ENCODE measurements around the gene SLC35A1.
A peak's percentile ranks its signal among the peaks of the same experiment; 100 is the strongest.
"Not testable (repeated sequence)": the region's sequence is repeated elsewhere in the genome, so short reads cannot be mapped to it uniquely, and the experiment has no call there.

Gene SLC35A1, protein sequence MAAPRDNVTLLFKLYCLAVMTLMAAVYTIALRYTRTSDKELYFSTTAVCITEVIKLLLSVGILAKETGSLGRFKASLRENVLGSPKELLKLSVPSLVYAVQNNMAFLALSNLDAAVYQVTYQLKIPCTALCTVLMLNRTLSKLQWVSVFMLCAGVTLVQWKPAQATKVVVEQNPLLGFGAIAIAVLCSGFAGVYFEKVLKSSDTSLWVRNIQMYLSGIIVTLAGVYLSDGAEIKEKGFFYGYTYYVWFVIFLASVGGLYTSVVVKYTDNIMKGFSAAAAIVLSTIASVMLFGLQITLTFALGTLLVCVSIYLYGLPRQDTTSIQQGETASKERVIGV

DNA sequence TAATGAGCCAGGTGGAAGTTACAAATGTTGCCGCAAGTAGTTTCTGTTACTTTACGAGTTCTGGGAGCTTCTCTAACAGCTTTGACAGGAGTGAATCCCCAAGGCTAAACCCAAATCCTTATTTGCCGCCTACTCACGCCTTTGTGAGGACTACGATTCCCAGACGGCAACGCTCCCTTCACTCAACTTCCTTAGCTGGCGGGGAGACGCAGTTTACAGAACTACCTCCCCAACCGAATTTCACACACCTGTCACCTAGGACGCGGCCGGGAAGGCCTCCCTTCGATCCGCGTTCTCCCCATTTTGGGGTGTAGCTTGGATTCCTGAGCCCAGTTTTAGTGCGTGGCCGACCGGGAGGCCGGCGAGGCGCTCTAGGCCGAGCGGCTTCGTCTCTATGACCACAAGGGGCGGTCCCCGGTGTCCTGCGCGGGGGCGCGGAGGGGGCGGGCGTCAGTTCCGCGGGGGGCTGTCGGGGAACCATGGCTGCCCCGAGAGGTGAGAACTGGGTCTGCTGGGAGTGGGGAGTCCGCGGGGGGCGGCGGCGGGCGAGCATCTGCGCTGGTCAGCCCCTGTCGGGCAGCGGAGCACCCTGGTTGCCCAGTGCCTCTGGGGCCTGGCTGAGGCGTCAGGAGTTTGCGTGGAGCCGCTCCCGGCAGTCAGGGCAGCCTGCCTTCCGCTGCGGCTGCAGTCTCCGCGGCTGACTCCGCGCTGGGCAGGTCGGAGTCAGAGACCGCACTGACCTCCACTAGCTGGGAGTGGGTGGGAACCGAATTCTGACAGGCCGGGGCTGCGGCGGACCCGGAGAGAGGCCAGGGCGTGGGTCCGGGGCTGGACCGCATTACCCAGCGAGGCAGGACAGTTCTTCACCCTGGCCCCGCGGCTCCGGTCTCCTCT is at the start of gene SLC35A1:
TSS of gene SLC35A1 (plus strand) at position 450 of the 894 bp plus-strand sequence. CDS start at position 480, 30 bp downstream.
- DNase-seq = peak; percentile 86

- no peak for DNase-seq
These were observed 46.0 kb upstream of the SLC35A1 start for GRCh38 chr6:87426789-87427188.

GRCh38 chr6:87430499-87430898 is 42.3 kb upstream of the SLC35A1 start:
- DNase-seq = no peak

DNA sequence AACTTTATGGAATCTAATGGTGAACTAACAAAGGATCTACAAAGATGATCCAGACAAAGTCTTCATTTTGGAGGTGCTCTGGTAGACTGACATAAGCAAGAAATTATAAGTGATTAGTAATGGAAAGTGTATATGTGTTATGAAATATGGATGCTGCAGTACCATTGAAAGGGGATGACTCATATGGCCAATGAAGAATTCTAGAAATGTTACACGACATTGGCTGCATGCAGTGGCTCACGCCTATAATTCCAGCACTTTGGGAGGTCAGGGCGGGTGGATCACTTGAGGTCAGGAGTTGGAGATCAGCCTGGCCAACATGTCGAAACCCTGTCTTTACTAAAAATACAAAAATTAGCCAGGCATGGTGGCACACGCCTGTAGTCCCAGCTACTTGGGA is 41.5 kb upstream of the SLC35A1 start:
- no peak for DNase-seq

DNA sequence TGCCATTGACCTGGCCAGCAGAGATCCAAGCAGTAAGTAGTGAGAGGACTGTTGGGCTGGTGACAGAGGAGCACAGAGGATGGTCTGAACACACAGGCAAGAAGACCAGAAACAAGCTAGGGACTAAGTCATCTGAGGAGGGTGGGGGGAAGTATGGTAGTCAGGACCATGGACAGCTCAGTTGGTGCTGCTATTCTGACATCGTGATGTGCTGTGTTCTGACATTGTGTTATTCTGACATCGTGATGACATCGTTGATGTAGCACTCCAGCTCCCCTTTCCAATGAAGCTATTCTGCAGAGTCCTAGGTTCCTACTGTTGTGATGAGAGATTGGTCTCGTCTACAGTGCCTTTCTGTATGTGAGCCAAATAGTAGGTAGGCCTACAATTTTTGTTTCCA is 36.3 kb upstream of the SLC35A1 start:
- peak; percentile 41 for DNase-seq

DNA sequence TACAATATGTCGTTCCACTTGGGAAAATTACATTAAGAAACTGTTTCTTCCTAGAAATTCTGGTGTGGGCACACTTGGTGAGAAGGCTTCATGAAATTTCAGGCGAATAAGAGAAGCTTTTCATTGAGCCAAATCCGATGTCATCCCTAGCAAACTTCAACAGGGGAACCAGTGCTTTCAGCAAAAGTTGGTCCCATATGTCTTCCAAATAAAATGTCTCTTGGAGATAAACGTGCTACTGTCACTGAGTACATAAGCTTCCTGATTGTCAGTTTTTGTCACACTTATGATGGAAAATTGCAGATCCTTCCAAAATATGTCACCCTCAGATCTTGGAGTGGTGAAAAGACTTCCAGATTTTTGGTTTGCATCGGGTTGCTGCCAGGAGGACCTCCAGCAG is 31.1 kb upstream of the SLC35A1 start:
- no peak for DNase-seq

- no peak for DNase-seq
These were observed 28.4 kb upstream of the SLC35A1 start for GRCh38 chr6:87444362-87444761.

GRCh38 chr6:87465051-87465450 is 7.7 kb upstream of the SLC35A1 start:
- DNase-seq = no peak

DNA sequence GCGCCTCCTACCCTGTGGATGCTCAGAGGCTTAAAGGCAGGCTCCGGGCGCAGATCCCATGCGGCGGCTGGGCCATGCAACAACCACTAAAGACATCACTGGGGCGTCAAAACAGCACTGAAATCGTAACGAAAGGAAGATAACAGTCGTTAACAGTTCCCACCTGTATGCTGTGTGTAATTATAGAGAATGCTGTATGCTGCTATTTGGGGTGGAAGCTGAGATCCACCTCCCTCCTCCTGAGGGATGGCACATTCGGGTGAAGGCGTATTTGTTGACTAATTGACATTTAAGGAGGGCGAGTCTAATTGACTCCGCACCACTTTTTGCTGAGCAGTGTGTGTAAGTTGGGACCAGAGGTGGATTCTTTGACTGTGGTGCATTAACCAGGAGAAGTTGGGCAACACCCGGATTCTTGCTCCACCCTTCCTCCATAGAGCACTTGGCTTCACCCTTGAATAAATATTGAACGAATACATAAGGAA is 687 bp downstream of the SLC35A1 start:
- peak; percentile 70 for DNase-seq

DNA sequence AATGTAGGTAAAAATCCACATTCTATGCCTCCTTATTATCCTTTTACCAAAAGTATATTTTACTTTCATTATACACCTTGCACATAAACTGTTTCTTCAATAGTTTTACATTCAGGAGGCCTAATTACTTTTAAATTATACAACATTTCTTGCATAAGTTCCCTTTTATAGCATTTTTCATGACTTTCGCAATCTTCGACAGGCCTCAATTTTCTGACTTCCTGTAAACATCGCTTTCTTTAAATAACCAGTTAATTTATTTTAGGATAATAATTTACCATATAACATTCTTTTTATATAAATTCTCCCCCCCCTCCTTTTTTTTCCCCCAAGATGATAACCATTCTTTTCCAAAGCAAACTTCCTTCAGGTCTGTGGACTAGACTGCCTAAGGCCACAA is 9.2 kb downstream of the SLC35A1 start:
- no peak for DNase-seq

DNA sequence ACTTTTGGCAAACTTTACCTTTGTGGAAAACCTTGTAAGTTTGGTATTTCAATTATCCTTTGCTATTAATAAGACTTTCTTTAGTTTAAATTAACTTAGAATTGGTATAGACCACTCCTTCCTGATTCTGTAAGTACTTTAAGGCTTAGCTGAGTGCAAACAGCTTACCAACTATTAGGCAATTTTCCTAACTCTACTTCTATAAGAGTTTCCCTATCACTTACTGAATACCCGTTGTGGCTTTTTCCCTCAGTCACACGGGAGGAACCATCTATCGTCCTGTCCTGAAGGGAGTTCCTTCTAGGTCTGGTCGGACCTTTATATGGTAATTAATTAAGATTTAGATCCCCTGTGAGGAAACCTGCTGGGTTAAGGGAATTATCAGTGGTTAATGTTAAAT is 9.6 kb downstream of the SLC35A1 start:
- DNase-seq = no peak

GRCh38 chr6:87483929-87484328 is 11.2 kb downstream of the SLC35A1 start:
- peak; percentile 3 for DNase-seq

- DNase-seq = no peak
These were observed 11.7 kb downstream of the SLC35A1 start for GRCh38 chr6:87484491-87484890.

DNA sequence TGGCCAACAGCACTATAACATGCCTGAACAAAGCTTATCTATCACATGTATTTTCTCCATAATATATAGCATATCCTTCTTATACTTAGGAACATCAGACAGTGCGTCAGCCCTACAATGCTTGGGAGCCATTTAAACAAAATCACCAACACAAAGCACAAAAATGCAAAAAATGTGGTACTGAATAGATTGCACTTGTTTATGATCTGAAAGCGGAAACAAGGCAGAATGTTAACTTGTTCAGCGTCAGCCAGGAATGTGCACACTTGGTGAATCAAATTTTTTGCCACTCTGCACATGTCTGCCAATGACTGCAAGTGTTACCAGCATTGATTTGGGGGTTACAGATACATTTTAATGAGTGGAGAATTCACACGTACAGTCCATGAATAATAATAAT is 14.8 kb downstream of the SLC35A1 start:
- no peak for DNase-seq

- DNase-seq = not testable (repeated sequence)
These were observed 16.6 kb downstream of the SLC35A1 start for GRCh38 chr6:87489326-87489725.

GRCh38 chr6:87494761-87495422 is 22.1 kb downstream of the SLC35A1 start:
- no peak for DNase-seq

- DNase-seq = no peak
These were observed 25.3 kb downstream of the SLC35A1 start for GRCh38 chr6:87498048-87498447.

DNA sequence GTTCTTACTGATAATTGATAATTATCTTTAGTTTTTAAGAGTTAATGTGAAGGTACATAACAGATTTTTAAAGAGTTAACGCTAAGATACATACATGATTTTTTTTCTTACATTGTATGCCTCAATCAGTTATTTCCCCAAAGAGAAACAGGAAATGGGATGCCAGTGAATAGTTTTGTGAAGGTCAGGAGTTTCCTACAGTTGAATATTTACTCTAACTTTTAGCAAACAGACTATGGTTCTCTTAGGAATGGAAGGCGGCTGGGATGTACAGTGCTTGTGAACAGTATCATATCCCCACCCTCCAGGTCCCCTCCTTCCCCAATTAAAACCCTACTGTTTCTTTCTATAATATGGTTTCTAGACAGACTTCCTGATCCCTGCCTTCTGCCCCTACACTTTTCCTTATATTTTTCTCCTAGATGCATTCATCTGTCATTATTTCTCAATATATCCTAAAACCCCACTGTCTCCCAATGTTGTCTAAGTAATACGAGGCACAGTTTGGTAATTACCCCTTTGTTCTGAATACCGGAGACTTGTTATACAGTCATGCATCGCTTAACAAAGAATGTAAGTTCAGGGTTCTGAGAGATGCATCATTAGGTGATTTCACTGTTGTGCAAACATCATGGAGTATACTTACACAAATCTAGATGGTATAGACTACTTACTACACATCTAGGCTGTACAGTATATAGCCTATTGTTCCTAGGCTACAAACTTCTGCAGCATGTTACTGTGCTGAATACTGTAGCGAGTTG is 29.2 kb downstream of the SLC35A1 start:
- DNase-seq = no peak

- DNase-seq = no peak
These were observed 31.7 kb downstream of the SLC35A1 start for GRCh38 chr6:87504441-87504840.

DNA sequence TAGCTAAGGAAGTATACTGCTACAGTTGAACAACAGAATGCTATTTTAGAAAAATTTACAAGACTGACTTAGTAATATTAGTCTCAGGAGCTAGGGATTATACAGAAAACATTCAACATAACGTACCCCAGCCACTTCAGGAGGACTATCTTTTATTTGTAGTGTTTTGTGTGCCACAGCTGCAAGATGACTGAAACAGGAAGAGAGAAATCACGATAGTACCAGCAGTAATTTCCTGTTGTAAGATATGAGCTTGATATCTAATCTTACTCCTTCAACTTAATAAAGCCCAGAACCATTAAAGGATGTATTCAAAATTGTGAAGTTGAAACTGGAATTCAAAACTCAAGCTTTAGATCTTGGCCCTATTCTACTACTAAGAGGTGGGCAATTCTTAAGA is 42.1 kb downstream of the SLC35A1 start:
- DNase-seq = no peak

DNA sequence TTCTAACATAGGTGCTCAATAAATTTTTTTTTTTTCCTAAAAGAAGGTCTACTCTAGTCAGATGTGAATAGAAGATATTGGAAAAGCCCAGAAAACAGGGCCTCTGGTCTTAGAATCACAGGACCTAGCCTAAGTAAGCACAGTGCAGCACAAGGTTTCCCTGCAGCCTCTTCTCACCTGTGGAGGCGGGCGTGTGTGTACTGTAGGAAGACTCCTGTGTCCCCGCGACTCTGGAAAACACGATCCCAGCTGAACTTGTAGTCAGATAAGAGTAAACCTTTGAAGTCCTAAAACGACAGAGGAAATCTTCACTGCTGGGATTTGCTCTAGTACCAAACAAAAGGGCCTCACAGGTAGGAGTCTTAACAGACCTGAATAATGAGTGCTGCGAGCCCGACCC is 45.7 kb downstream of the SLC35A1 start:
- no peak for DNase-seq

- DNase-seq = no peak
These were observed 49.9 kb downstream of the SLC35A1 start for GRCh38 chr6:87522686-87523085.

DNA sequence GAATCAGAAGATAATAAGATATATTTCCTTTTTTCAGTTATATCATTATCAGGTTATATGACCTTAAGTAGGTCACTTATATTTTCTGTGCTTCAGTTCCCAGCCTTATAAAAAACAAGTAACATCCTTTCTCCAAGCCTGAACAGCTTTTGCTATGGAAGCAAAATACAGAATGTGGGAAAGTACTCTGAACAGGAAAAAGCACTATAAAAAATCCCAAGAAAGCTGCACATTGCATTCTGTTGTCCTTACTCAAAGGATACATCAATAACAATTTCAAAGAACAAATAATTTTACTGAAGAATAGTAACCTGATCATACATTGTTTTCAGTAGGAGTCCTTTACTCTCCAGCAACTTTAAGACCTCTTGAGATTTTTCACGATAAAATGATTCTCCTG is 56.4 kb downstream of the SLC35A1 start:
- DNase-seq = no peak
